Ovary (tissue), 3 donors: ENCODE measurements around the gene LRRC4C.

Source experiments
- CTCF ChIP-seq, 3 donors: fragments of 450-650 bp in 2 of 3; fragments of 200-600 bp in 1 of 3; IDR thresholded peaks; one replicate each; pipeline versions ENCODE4 v1.5.1 to v1.8.0; 2016 to 2022; ENCODE audit warnings: antibody characterized with exemption in 3 of 3, mild to moderate bottlenecking in 1 of 3
- EP300 ChIP-seq: sonication (generic); formaldehyde crosslinking; IDR thresholded peaks from one replicate; pipeline ENCODE4 v1.6.1; 2017; ENCODE audit warnings: antibody characterized with exemption
- POLR2A ChIP-seq: fragments of 450-650 bp; IDR thresholded peaks from one replicate; pipeline ENCODE4 v1.6.1; 2017; ENCODE audit warnings: antibody characterized with exemption, mild to moderate bottlenecking, moderate library complexity
- donor health status: DM: no; HTN: no; CAD: no.

GRCh38 chr11:40647295-40647694, 812.2 kb downstream of the LRRC4C start:
- TF ChIP-seq CTCF (IDR thresholded peaks at IDR 0.05) (no peak), POLR2A (no peak), EP300 (no peak)
